ENCODE results near the gene FHL5. TPM values are rescaled to one million over a fixed set of nuclear protein-coding genes. Genes with fewer than 3 reads are reported as not detected.

The FHL5 gene
- total RNA-seq, 1 donor from 2014 or later, result not detected

DNA sequence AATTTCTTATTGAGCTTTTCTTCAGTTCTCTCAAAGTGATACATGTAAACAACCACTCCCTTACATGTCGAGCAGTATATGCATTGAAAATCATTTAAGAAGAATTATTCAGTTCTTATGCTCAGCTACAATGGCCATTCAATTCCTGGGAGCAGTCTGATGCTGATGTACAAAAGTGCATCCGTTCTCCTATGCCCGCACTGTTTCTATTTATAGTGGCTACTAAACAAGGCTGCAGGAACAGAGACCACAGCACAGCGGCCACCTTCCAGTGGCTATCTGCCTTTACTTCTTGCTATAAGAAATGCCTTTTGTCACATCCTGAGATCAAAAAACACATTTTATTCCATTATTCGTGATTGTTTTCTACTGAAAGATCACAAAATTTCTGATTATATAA lies 82.2 kb downstream of the FHL5 start:
- Mint-ChIP-seq H3K9me3 (ENCODE audit: unreplicated experiment) (no peaks in the 10 kb centered on the region), H3K4me3 (ENCODE audit: unreplicated experiment) (no peak overlapping the region), H3K27ac (ENCODE audit: unreplicated experiment) (no peak overlapping the region), H3K36me3 (ENCODE audit: unreplicated experiment) (no peaks in the 10 kb centered on the region), H3K4me1 (ENCODE audit: unreplicated experiment) (no peaks in the 10 kb centered on the region), H3K27me3 (ENCODE audit: unreplicated experiment) (peaks cover 3% of the 10 kb centered on the region)
- TF ChIP-seq, protein P1, sequence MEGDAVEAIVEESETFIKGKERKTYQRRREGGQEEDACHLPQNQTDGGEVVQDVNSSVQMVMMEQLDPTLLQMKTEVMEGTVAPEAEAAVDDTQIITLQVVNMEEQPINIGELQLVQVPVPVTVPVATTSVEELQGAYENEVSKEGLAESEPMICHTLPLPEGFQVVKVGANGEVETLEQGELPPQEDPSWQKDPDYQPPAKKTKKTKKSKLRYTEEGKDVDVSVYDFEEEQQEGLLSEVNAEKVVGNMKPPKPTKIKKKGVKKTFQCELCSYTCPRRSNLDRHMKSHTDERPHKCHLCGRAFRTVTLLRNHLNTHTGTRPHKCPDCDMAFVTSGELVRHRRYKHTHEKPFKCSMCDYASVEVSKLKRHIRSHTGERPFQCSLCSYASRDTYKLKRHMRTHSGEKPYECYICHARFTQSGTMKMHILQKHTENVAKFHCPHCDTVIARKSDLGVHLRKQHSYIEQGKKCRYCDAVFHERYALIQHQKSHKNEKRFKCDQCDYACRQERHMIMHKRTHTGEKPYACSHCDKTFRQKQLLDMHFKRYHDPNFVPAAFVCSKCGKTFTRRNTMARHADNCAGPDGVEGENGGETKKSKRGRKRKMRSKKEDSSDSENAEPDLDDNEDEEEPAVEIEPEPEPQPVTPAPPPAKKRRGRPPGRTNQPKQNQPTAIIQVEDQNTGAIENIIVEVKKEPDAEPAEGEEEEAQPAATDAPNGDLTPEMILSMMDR (IDR thresholded peaks at IDR 0.05), result no peak
- no peak for DNase-seq (ENCODE audit: extremely low spot score, unreplicated experiment)

DNA sequence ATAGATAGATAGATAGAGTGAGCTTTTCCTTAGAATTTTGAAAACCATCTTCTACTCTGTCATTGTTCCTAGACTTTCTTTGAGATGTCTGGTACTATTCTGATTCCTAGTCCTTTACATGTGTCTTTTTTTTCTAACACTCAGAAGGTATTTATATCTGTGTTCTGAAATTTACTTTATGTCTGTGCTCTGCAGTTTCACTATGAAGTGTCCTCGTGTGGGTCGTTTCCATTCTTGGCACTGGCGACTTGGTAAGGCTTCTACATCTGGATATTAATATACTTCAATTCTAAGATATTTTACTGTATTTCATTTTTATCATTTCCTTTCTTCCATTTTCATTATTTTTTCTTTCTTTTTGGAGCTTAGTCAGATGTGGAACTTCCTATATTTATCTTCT lies 87.0 kb downstream of the FHL5 start:
- TF ChIP-seq, protein P1 (IDR thresholded peaks at IDR 0.05), result no peak
- DNase-seq (ENCODE audit: extremely low spot score, unreplicated experiment), result no peak
- no peaks in the 10 kb centered on the region for H3K4me1 Mint-ChIP-seq (ENCODE audit: unreplicated experiment)
- no peaks in the 10 kb centered on the region for H3K36me3 Mint-ChIP-seq (ENCODE audit: unreplicated experiment)
- peaks cover 3% of the 10 kb centered on the region for H3K27me3 Mint-ChIP-seq (ENCODE audit: unreplicated experiment)
- H3K27ac Mint-ChIP-seq (ENCODE audit: unreplicated experiment), result no peak overlapping the region
- H3K4me3 Mint-ChIP-seq (ENCODE audit: unreplicated experiment), result no peak overlapping the region
- no peaks in the 10 kb centered on the region for H3K9me3 Mint-ChIP-seq (ENCODE audit: unreplicated experiment)

DNA sequence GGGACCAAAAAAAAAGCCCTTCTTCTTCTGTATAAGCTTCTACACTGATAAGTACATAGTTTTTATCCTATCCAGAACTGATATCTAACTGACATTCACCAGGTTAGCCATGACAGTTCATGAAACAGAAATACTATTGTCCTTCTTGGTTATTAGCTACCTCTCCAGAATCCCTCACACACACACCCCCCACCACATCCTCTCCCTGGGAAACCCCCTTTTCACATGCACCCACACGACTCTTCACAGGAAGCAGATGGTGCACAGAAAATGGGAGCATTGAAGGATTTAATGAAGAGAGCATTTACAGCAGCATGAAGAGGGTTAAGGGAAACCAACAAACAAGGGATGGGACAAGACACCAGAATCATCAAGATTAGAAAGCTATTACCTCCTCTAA lies 88.9 kb downstream of the FHL5 start:
- DNase-seq (ENCODE audit: extremely low spot score, unreplicated experiment), result no peak
- Mint-ChIP-seq H3K36me3 (ENCODE audit: unreplicated experiment) (no peaks in the 10 kb centered on the region), H3K4me1 (ENCODE audit: unreplicated experiment) (no peaks in the 10 kb centered on the region), H3K27me3 (ENCODE audit: unreplicated experiment) (no peaks in the 10 kb centered on the region), H3K27ac (ENCODE audit: unreplicated experiment) (no peak overlapping the region), H3K4me3 (ENCODE audit: unreplicated experiment) (no peak overlapping the region), H3K9me3 (ENCODE audit: unreplicated experiment) (no peaks in the 10 kb centered on the region)
- TF ChIP-seq, protein P1 (IDR thresholded peaks at IDR 0.05), result no peak

DNA sequence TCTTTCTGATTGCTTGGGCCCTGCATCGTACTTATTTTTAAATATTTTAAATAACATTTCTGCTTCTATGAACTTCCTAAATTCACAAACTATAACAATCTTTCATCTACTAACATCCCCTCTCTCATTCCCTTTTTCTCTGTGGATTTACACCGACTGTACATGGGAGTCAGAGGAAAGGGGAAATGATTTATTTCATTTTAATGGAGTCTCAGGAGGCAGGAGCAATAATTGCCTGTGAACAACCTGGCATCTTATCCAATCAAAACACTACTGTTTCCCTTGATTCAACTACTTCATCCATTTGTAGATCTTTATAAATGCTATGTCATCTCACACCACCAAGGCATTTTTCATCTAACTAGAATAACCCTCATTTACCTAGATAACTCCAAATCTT lies 89.6 kb downstream of the FHL5 start:
- Mint-ChIP-seq H3K27ac (ENCODE audit: unreplicated experiment) (no peak overlapping the region), H3K36me3 (ENCODE audit: unreplicated experiment) (no peaks in the 10 kb centered on the region), H3K4me1 (ENCODE audit: unreplicated experiment) (no peaks in the 10 kb centered on the region), H3K9me3 (ENCODE audit: unreplicated experiment) (no peaks in the 10 kb centered on the region), H3K27me3 (ENCODE audit: unreplicated experiment) (no peaks in the 10 kb centered on the region), H3K4me3 (ENCODE audit: unreplicated experiment) (no peak overlapping the region)
- DNase-seq (ENCODE audit: extremely low spot score, unreplicated experiment), result no peak
- TF ChIP-seq, protein P1 (IDR thresholded peaks at IDR 0.05), result no peak

DNA sequence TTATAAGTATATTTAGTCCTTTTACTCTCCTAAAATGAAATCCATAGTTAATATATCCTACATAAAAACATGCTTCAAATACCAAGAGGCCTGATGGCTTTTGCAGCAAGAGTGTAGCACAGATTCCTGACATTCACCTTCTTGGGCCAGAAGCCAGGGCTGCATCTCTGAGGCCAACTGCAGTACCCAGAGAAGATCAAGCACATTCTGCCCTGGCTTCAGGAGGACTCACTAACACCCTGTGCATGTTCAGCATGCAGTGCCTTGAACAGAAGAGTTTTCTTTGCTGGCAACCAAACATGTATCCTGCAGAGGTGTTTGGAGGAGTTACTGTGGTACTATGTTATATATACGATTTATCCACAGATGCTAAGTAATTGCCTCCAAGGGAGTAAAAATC lies 90.3 kb downstream of the FHL5 start:
- TF ChIP-seq, protein P1 (IDR thresholded peaks at IDR 0.05), result no peak
- Mint-ChIP-seq H3K27ac (ENCODE audit: unreplicated experiment) (no peak overlapping the region), H3K36me3 (ENCODE audit: unreplicated experiment) (no peaks in the 10 kb centered on the region)

More for the DNA sequence above, 90.3 kb downstream of the FHL5 start:
- H3K4me3 Mint-ChIP-seq (ENCODE audit: unreplicated experiment), result no peak overlapping the region
- no peaks in the 10 kb centered on the region for H3K9me3 Mint-ChIP-seq (ENCODE audit: unreplicated experiment)
- no peaks in the 10 kb centered on the region for H3K27me3 Mint-ChIP-seq (ENCODE audit: unreplicated experiment)
- H3K4me1 Mint-ChIP-seq (ENCODE audit: unreplicated experiment), result no peaks in the 10 kb centered on the region
- no peak for DNase-seq (ENCODE audit: extremely low spot score, unreplicated experiment)

Measured in osteocyte (in vitro differentiated cells).